ENCODE data around the gene SMIM44. TPM values are rescaled to one million over a fixed set of nuclear protein-coding genes. Genes with fewer than 3 reads are reported as not detected.

Gene SMIM44
- total and polyA plus RNA-seq, 2 donors (not counting 1 experiment from before 2014, with no cell fraction given): not detected

GRCh38 chr19:3526507-3527237, 43.4 kb upstream of the SMIM44 start:
- Histone ChIP-seq H4K20me1 (ENCODE audit: control insufficient read depth, extremely low read depth, insufficient read depth, low read length) (no peaks in the 10 kb centered on the region), H3K27ac (ENCODE audit: insufficient read depth, low read length) (no peak overlapping the region), H3K4me2 (ENCODE audit: extremely low read depth, insufficient read depth, low read length) (no peak overlapping the region), H3K9me3 (ENCODE audit: control insufficient read depth, insufficient read depth, low read depth, low read length) (no peaks in the 10 kb centered on the region), H3K4me3 (replicated peaks in 1 of 4; ENCODE audit: control extremely low read depth in 1 of 4, insufficient read depth in 1 of 4, low read depth in 3 of 4, low read length in 4 of 4) (no peak overlapping the region), H3K36me3 (ENCODE audit: control insufficient read depth, insufficient read depth, low read length) (peaks cover 37% of the 10 kb centered on the region), H3K27me3 (ENCODE audit: control insufficient read depth, insufficient read depth, low read length) (no peaks in the 10 kb centered on the region), H2AFZ (ENCODE audit: low read length) (no peak overlapping the region), H3K79me2 (ENCODE audit: control insufficient read depth, insufficient read depth, low read length) (peaks cover 11% of the 10 kb centered on the region), H3K9ac (ENCODE audit: insufficient read depth, low read length) (no peak overlapping the region), H3K4me1 (ENCODE audit: control insufficient read depth, extremely low read depth, insufficient read depth, low read length) (no peaks in the 10 kb centered on the region)
- DNase-seq (ENCODE audit: low read depth in 2 of 2): no peak
- TF ChIP-seq EZH2 (IDR thresholded peaks at IDR 0.05; ENCODE audit: low read length, missing control alignments): no peak
- TF ChIP-seq CTCF (conservative IDR thresholded peaks at IDR 0.05 in 1 of 2, IDR thresholded peaks at IDR 0.05 in 1 of 2; ENCODE audit: low read depth in 1 of 2, low read length in 2 of 2): no peak

- H4K20me1 ChIP-seq (ENCODE audit: control insufficient read depth, extremely low read depth, insufficient read depth, low read length): no peaks in the 10 kb centered on the region
- no peak overlapping the region for H3K9ac ChIP-seq (ENCODE audit: insufficient read depth, low read length)
- no peak overlapping the region for H2AFZ ChIP-seq (ENCODE audit: low read length)
- peaks cover 33% of the 10 kb centered on the region for H3K36me3 ChIP-seq (ENCODE audit: control insufficient read depth, insufficient read depth, low read length)
- no peaks in the 10 kb centered on the region for H3K4me1 ChIP-seq (ENCODE audit: control insufficient read depth, extremely low read depth, insufficient read depth, low read length)
- no peaks in the 10 kb centered on the region for H3K9me3 ChIP-seq (ENCODE audit: control insufficient read depth, insufficient read depth, low read depth, low read length)
- no peaks in the 10 kb centered on the region for H3K27me3 ChIP-seq (ENCODE audit: control insufficient read depth, insufficient read depth, low read length)
- no peak overlapping the region for H3K4me3 ChIP-seq (replicated peaks in 1 of 4; ENCODE audit: control extremely low read depth in 1 of 4, insufficient read depth in 1 of 4, low read depth in 3 of 4, low read length in 4 of 4)
- no peak overlapping the region for H3K4me2 ChIP-seq (ENCODE audit: extremely low read depth, insufficient read depth, low read length)
- DNase-seq (ENCODE audit: low read depth in 2 of 2): no peak
- peaks cover 25% of the 10 kb centered on the region for H3K79me2 ChIP-seq (ENCODE audit: control insufficient read depth, insufficient read depth, low read length)
- H3K27ac ChIP-seq (ENCODE audit: insufficient read depth, low read length): no peak overlapping the region
- TF ChIP-seq CTCF (conservative IDR thresholded peaks at IDR 0.05 in 1 of 2, IDR thresholded peaks at IDR 0.05 in 1 of 2; ENCODE audit: low read depth in 1 of 2, low read length in 2 of 2): no peak
- no peak for TF ChIP-seq EZH2 (IDR thresholded peaks at IDR 0.05; ENCODE audit: low read length, missing control alignments)
These were observed 41.7 kb upstream of the SMIM44 start for GRCh38 chr19:3524904-3525451.

GRCh38 chr19:3524078-3524842, 41.0 kb upstream of the SMIM44 start:
- peaks cover 34% of the 10 kb centered on the region for H3K36me3 ChIP-seq (ENCODE audit: control insufficient read depth, insufficient read depth, low read length)
- H3K79me2 ChIP-seq (ENCODE audit: control insufficient read depth, insufficient read depth, low read length): peaks cover 32% of the 10 kb centered on the region
- H2AFZ ChIP-seq (ENCODE audit: low read length): no peak overlapping the region
- H3K4me1 ChIP-seq (ENCODE audit: control insufficient read depth, extremely low read depth, insufficient read depth, low read length): no peaks in the 10 kb centered on the region
- H3K27me3 ChIP-seq (ENCODE audit: control insufficient read depth, insufficient read depth, low read length): no peaks in the 10 kb centered on the region
- H3K27ac ChIP-seq (ENCODE audit: insufficient read depth, low read length): no peak overlapping the region
- no peak overlapping the region for H3K4me3 ChIP-seq (replicated peaks in 1 of 4; ENCODE audit: control extremely low read depth in 1 of 4, insufficient read depth in 1 of 4, low read depth in 3 of 4, low read length in 4 of 4)
- TF ChIP-seq CTCF (conservative IDR thresholded peaks at IDR 0.05 in 1 of 2, IDR thresholded peaks at IDR 0.05 in 1 of 2; ENCODE audit: low read depth in 1 of 2, low read length in 2 of 2): no peak
- TF ChIP-seq EZH2 (IDR thresholded peaks at IDR 0.05; ENCODE audit: low read length, missing control alignments): no peak
- no peak overlapping the region for H3K9ac ChIP-seq (ENCODE audit: insufficient read depth, low read length)
- H3K9me3 ChIP-seq (ENCODE audit: control insufficient read depth, insufficient read depth, low read depth, low read length): no peaks in the 10 kb centered on the region
- H3K4me2 ChIP-seq (ENCODE audit: extremely low read depth, insufficient read depth, low read length): no peak overlapping the region
- no peak for DNase-seq (ENCODE audit: low read depth in 2 of 2)
- H4K20me1 ChIP-seq (ENCODE audit: control insufficient read depth, extremely low read depth, insufficient read depth, low read length): no peaks in the 10 kb centered on the region
